Upper lobe of left lung (tissue), 4 donors: ENCODE results near the gene TBCK.

Experiments
- CTCF ChIP-seq, 6 experiments: fragments of 450-650 bp in 4 of 6; fragments of 200-600 bp in 2 of 6; sonication (generic) in 2 of 6; IDR thresholded peaks; one replicate each; pipeline ENCODE4 v1.5.1; 2016 to 2019; ENCODE audit warnings: antibody characterized with exemption in 6 of 6
- POLR2A ChIP-seq, 4 donors: fragments of 450-650 bp; IDR thresholded peaks; one replicate each; pipeline ENCODE4 v1.5.1; 2016 to 2017; ENCODE audit warnings: antibody characterized with exemption in 4 of 4, mild to moderate bottlenecking in 2 of 4
- POLR2AphosphoS5 ChIP-seq, 2 donors: sonication (generic); formaldehyde crosslinking; IDR thresholded peaks; one replicate each; pipeline ENCODE4 v1.5.1; 2017; ENCODE audit warnings: antibody characterized with exemption in 2 of 2

GRCh38 chr4:106304632-106305031 lies 11.4 kb downstream of the TBCK start:
- TF ChIP-seq CTCF (IDR thresholded peaks at IDR 0.05) (no peak), POLR2A (IDR thresholded peaks at IDR 0.05) (no peak), POLR2AphosphoS5 (IDR thresholded peaks at IDR 0.05) (no peak)
